CD4-positive, alpha-beta T cell treated with Interleukin-2 at 100 ng/mL for 4 hours (primary cell): Measurements from ENCODE around the gene BARX2.
"Not testable (repeated sequence)": the region's sequence is repeated elsewhere in the genome, so short reads cannot be mapped to it uniquely, and the experiment has no call there.

Experiments used
- DNase-seq: peaks from one replicate; pipeline ENCODE4 v3.0.0-alpha.2; 2020; ENCODE audit warnings: low spot score

BARX2 gene, protein sequence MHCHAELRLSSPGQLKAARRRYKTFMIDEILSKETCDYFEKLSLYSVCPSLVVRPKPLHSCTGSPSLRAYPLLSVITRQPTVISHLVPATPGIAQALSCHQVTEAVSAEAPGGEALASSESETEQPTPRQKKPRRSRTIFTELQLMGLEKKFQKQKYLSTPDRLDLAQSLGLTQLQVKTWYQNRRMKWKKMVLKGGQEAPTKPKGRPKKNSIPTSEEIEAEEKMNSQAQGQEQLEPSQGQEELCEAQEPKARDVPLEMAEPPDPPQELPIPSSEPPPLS

DNA sequence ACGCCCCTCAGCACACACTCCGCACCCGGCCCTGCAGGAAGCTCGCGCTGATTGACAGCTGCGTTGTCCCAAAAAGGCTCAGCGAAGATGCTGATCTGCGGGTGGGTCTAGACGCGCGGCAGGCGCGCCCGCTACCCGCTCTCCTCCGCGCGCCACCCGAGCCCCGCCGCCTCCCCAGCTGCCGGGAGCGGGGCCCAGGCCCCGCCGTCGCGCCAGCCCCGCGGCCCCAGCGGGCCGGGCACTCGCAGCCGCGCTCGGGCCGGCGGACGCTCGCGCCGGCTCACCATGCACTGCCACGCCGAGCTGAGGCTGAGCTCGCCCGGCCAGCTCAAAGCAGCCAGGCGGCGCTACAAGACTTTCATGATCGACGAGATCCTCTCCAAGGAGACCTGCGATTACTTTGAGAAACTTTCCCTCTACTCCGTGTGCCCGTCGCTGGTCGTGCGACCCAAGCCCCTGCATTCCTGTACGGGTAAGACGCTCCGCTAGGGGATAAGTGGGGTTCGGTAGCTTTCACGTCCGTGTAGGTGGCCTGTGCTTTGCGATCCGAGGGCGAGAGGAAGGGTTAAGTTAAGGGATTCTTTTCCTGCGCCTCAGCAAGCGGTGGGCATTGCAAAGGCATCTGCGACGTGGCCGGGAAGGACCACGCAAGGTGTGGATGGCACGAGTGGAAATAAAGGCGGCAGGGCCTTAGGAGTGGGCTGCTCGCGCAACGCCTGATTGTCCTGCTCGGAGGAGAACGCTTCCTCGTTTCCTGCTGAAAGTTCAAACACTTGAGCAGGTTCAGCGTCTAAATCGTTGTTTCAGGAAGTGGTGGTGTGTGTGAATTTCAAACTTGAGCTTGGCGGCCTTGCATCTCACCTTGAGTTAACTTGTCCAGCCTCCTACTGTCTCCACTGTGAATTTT is at the start of gene BARX2:
Gene BARX2, plus strand, starts transcription at position 98 of the 907 bp plus-strand sequence. Its CDS starts 188 bp downstream, at position 286.
- DNase-seq: no peak

GRCh38 chr11:129326921-129327320 is 48.7 kb upstream of the BARX2 start:
- no peak for DNase-seq

GRCh38 chr11:129327708-129328107 is 47.9 kb upstream of the BARX2 start:
- not testable (repeated sequence) for DNase-seq

DNA sequence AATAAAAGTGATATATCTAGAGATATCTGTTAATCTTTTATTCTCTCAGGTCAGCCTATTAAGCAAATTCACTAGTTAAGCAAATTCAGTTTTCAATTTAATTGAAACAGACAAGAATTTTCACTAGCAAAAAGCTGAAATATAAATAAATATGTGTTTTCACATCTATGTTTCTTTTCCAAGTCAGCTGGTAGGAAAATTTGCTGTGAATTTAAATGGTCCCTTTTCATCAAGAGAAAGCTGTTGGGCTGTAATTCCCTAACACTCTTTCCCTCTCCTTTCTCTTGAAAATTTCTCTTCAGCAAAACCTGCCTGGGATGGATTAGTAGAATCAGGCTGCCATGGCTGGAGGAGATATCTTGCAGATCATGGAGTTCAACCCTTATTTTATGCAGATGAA is 46.9 kb upstream of the BARX2 start:
- DNase-seq: no peak

GRCh38 chr11:129331217-129331616 is 44.4 kb upstream of the BARX2 start:
- no peak for DNase-seq

DNA sequence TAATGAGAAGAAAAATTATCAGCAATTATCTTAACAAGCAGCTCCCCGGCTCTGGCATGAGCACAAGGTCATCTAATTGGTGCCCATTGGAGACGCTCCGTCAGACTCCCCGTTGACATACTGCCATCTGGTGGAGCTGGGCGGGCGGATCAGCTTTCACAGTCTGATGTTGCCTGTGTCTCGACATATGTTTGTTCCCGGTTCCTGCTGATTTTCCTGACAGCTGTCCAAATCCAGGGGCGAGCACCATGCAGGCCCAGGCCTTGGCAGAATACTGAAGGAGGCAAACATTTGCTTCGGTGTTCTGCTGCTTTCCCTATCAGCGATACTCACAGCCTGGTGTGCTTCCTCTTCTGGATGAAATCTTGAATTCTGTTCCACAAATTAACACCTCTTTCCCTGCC is 43.8 kb upstream of the BARX2 start:
- peak; percentile 53 for DNase-seq

DNA sequence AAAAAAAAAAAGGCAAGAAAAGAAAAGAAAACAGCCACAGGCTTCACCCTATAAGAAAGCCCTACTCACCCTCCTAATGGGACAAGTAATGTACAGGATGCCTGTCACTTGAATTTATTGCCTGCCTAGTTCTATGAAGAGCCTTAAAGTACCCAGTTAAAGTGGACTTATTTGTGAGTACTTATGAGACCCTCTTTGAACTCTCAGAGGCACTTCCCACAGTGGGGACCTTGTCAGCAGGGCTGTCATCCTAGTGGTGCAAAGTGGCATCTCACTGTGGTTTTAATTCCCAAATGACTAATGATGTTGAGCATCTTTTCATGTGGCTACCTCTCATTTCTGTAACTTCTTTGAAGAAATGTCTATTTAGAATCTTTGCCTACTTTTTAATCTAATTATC is 41.8 kb upstream of the BARX2 start:
- DNase-seq: no peak

DNA sequence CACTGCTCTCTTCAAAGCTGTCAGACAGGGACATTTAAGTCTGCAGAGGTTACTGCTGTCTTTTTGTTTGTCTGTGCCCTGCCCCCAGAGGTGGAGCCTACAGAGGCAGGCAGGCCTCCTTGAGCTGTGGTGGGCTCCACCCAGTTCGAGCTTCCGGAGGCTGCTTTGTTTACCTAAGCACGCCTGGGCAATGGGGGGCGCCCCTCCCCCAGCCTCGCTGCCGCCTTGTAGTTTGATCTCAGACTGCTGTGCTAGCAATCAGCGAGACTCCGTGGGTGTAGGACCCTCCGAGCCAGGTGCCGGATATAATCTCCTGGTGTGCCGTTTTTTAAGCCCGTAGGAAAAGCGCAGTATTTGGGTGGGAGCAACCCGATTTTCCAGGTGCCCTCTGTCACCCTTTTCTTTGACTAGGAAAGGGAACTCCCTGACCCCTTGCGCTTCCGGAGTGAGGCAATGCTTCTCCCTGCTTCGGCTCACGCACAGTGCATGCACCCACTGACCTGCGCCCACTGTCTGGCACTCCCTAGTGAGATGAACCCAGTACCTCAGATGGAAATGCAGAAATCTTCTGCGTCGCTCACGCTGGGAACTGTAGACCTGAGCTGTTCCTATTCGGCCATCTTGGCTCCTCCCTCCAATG is 31.2 kb upstream of the BARX2 start:
- DNase-seq: peak; percentile 18

DNA sequence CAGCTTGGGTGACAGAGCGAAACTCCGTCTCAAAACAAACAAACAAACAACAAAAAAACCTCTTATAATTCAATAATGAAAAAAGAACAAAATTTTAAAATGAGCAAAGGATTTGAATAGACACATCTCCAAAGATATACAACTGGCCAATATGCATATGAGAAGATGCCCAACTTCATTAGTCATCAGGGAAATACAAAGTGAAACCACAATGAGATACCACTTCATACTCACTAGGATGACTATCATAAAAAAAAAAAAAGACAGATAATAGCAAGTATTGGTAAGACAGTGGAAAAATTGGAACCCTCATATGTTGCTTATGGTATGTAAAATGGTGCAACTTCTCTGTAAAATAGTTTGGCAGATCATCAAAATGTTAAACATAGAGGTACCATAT is 28.7 kb upstream of the BARX2 start:
- no peak for DNase-seq

DNA sequence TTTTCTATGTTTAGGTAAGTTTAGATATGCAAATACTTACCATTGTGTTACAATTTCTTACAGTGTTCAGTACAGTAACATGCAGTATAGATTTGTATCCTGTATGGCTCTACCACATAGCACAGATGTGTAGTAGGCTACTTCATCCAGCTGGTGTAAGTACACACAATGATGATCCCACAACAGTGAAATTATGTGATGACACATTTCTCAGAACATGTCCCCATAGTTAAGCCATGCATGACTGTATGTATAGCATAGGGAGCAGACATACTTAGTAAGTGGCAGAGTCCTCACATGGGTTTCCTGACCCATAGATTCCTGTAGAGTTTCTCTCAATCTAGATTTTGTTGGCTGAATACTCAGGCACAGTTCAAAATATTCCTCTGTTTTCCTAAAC is 26.8 kb upstream of the BARX2 start:
- DNase-seq: no peak

DNA sequence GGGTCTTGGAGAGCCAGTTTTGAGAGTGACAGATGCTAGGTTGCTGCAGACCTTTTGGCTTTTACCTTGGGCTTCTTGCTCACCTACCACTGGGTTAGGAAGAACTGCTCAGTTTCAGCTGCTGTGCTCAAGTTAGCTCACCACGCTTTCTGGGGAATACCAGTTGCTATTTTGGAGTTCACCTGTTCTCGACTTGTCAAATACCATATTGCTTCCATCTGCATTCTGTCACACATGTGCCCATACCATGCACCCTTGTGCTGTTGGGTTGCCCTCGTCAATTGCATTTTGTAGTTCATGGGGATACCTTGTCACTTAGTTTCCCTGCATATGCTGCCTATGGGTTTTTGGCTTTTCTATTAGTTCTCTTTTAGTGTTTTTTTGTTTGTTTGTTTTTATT is 23.0 kb upstream of the BARX2 start:
- DNase-seq: no peak

DNA sequence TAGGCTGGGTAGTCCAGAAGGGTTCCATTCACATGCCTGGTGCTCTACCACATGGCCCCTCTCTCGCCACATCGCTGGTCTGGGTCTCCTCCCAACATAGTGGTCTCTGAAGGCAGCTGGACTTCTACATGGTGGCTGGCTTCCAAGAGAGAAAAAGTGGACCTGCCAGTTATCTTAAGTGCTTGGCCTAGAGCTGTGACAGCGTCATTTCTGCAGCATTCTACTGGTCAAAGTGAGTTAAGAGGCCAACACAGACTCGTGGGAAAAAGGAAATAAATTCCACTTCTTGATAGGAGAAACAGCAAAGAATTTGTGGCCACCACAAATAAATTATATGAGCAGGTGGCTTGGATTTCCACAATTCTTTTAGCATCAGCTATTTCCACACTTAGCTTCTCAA is 21.0 kb upstream of the BARX2 start:
- no peak for DNase-seq

- DNase-seq: no peak
These were observed 15.9 kb upstream of the BARX2 start for GRCh38 chr11:129359748-129360147.

DNA sequence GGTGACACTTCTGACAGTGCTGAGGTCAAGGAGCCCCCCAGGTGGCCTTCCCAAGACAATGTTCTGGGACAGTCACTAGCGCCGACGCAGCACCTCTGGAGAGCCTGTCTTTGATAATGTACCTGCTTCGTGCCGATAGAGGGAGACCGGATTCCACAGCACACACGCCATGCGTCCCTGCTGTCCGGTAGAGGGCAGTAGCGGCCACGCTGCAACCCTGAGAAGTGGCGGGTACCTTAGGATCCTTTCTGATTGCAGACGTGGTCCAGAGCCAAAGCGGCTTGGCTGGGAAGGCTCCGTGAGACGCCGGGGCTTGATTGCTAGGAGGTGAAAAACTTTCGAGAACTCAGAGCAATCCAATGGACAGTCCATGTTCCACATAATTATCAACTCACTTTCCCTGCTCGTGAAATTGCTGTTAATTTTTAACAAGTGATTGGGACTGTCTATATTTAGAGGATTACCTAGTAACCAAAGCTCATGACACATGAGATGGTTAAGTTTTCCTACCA is 11.4 kb upstream of the BARX2 start:
- peak; percentile 67 for DNase-seq

GRCh38 chr11:129365816-129366215 is 9.8 kb upstream of the BARX2 start:
- no peak for DNase-seq

- no peak for DNase-seq
These were observed 8.7 kb upstream of the BARX2 start for GRCh38 chr11:129366737-129367597.

DNA sequence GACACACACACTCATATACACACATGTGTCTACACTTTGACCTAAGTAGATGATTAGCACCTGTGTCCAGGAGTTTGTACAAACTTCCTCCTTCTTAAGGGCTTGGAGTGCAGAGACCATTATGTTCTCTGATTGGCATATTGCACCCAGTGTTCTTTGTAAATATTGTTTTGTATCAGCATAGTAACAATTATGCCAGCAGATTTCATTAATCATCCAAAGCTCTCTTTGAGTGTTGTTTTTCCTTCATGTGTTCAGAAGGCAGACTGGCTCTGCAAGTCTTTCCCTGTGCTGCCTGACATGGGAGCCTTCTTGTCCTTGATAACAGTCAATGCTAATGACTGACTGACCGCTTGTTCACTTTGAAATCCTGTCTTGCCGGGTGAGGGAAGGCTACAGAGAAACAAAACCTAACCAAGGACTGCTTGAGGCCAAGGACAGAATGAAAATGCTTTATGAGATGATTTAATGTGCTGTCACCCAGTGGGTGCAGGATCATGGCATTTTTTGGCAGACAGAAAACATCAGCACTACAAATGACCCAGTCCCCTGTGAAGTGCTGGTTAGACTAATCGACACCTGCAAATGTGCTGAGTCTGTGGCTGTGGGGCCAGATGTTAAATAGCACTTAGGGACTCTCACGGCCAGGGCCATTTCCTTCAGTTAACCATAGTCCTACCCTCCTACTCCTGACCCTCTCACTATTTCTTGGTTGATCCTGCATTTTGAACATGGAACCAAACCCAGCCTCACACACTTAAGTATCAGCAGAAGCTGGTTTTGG is 6.6 kb upstream of the BARX2 start:
- no peak for DNase-seq

GRCh38 chr11:129370715-129371114 is 4.9 kb upstream of the BARX2 start:
- no peak for DNase-seq

GRCh38 chr11:129372609-129373488 is 2.8 kb upstream of the BARX2 start:
- no peak for DNase-seq

DNA sequence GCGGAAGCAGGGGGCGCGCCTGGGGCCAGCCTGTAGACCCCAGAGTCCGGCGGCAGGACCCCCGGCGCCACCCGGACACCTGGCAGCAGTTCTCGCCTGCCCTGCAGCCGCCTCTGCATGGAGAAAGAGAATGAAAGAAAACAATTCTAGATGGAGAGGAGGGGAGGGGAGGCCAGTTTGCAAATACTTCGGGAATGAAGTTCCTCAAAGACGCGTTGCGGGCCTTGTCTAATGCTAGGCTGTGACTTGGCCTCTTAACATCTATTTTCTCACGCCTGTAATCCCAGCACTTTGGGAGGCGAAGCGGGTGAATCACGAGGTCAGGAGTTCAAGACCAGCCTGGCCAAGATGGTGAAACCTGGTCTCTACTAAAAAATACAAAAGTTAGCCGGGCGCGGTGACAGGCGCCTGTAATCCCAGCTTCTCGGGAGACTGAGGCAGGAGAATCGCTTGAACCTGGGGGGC is 2.1 kb upstream of the BARX2 start:
- no peak for DNase-seq
